B cell (primary cell): ENCODE measurements around the gene ATAT1.

Experiments
- CTCF ChIP-seq: fragments of 200-600 bp; IDR thresholded peaks from one replicate; pipeline ENCODE4 v1.8.0; 2022; ENCODE audit warnings: antibody characterized with exemption, mild to moderate bottlenecking
- EZH2 ChIP-seq: IDR thresholded peaks from 2 replicates; pipeline ENCODE4 v1.6.1; 2012; ENCODE audit warnings: borderline replicate concordance, low read depth, mild to moderate bottlenecking, moderate library complexity, low read length; ENCODE audit not compliant: insufficient read depth, poor library complexity, severe bottlenecking

GRCh38 chr6:30626484-30627366 is at the start of gene ATAT1:
- TF ChIP-seq CTCF: peak; percentile 64
- TF ChIP-seq EZH2: no peak
